RWPE1 (cell line): Measurements from ENCODE around the gene FRMD4A.

ENCODE experiments used
- CTCF ChIA-PET: fragments of 350-600 bp; sonication (Branson Sonifier 250); formaldehyde crosslinking; extraction: SDS; loops from one replicate; lab custom pipeline; 2021; lab: Yijun Ruan, JAX
- POLR2A ChIA-PET: fragments of 400-600 bp; formaldehyde crosslinking; extraction: SDS; loops from one replicate; lab custom pipeline; 2020; ENCODE audit warnings: antibody characterized with exemption; ENCODE audit not compliant: low non-redundant PET; lab: Yijun Ruan, JAX
- DNase-seq: peaks from one replicate; pipeline ENCODE4 v3.0.0; 2012; ENCODE audit warnings: low spot score
- H3K27ac ChIP-seq: fragments of 450-650 bp; 2 replicates; pipeline ENCODE4 v1.5.1; 2017
- TF ChIP-seq, protein P1 (sequence below): fragments of 450-650 bp; conservative IDR thresholded peaks from 2 replicates; pipeline ENCODE4 v1.5.1; 2017; ENCODE audit warnings: low read depth, mild to moderate bottlenecking

FRMD4A gene

DNA sequence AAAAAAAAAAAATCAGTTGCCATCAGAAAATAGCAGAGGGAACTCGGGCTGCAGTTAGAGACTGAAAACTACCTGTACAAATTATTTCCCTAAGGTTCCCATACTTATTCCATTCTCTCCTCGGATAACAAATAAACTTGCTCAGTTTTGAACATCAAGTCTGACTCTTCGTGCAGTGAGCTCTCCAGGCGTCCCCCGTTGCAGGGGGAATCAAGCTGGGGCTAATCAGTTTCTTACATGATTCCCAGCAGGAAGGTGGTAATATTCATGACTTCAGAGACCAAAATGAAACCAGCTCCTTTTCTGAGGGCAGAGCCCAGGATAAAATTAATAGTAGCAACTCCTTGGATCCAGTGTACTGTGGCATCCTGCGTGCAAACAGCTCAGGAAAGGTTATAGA, 135.3 kb downstream of the FRMD4A start:
- CTCF ChIA-PET: no interaction called here
- H3K27ac ChIP-seq: no peak overlapping the region
- DNase-seq: no peak
- POLR2A ChIA-PET: no interaction called here
- TF ChIP-seq, protein P1, sequence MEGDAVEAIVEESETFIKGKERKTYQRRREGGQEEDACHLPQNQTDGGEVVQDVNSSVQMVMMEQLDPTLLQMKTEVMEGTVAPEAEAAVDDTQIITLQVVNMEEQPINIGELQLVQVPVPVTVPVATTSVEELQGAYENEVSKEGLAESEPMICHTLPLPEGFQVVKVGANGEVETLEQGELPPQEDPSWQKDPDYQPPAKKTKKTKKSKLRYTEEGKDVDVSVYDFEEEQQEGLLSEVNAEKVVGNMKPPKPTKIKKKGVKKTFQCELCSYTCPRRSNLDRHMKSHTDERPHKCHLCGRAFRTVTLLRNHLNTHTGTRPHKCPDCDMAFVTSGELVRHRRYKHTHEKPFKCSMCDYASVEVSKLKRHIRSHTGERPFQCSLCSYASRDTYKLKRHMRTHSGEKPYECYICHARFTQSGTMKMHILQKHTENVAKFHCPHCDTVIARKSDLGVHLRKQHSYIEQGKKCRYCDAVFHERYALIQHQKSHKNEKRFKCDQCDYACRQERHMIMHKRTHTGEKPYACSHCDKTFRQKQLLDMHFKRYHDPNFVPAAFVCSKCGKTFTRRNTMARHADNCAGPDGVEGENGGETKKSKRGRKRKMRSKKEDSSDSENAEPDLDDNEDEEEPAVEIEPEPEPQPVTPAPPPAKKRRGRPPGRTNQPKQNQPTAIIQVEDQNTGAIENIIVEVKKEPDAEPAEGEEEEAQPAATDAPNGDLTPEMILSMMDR: no peak

DNA sequence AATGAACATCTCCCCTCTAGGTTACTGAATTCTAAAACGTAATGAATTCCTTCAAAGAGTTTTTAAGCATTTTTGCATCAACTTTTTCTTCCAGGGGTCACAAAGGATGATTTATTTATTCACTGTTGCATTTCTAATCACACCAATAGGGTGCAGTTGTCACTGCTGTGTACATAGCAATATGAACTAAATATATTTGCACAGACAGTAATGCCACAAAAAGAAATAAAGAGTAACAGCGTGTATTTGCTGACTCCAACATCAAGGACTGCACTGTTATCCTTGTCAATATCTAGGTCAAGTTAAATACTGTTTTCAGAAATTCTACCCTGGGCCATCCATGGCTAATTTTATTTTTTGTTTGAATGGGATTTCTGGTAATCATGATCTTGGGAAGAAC, 138.0 kb downstream of the FRMD4A start:
- ChIA-PET POLR2A (no interaction called here), CTCF (interaction anchor here (1.0 kb wide), 1 partner anchor 8 kb away, joined by 3 read pairs; no protein-coding TSS in a partner anchor)
- no peak for DNase-seq
- no peak overlapping the region for H3K27ac ChIP-seq
- TF ChIP-seq, protein P1: no peak

DNA sequence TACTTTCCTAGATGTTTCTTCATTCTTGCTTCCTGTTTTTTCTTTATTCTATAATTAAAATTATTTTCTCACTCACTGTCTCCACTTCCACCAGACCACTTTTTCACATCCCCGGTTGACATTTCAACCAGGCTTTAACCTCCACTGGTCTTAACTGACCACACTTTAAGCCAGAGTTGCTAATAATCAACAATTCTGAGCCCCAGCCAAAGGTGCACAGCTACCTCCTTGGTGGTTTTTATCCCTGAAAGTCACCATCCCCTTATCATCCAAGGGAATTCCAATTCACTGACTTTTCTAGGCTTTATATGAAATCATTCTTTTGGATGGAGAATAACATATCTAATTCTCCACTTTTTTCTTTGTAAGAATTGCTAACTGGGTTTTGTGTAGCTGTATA, 138.9 kb downstream of the FRMD4A start:
- H3K27ac ChIP-seq: no peak overlapping the region
- CTCF ChIA-PET: interaction anchor here (0.6 to 1.0 kb wide), 2 partner anchors 9 to 228 kb away, joined by 3 read pairs; no protein-coding TSS in a partner anchor

DNA sequence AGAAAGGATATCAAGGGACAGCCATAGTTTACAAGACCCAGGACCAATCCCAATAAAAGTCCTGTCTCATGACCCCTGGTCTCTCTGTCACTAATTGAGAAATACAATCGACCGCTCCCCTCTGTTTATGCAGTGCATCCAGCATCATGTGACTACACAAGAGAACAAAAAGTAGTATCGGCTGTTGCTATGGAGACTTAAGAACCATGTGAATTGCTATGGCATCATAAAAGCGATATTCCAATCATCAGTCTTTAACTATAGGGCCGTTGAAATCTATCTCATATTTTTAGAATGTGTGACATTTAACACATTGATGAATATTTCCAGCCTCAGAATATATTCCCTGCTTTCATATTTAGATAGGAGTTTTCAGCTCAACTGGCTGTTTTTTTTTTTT, 139.3 kb downstream of the FRMD4A start:
- POLR2A ChIA-PET: no interaction called here
- TF ChIP-seq, protein P1: no peak
- no peak overlapping the region for H3K27ac ChIP-seq
- no peak for DNase-seq
- CTCF ChIA-PET: no interaction called here

More for the DNA sequence above, 138.9 kb downstream of the FRMD4A start:
- POLR2A ChIA-PET: no interaction called here
- TF ChIP-seq, protein P1: no peak
- no peak for DNase-seq

DNA sequence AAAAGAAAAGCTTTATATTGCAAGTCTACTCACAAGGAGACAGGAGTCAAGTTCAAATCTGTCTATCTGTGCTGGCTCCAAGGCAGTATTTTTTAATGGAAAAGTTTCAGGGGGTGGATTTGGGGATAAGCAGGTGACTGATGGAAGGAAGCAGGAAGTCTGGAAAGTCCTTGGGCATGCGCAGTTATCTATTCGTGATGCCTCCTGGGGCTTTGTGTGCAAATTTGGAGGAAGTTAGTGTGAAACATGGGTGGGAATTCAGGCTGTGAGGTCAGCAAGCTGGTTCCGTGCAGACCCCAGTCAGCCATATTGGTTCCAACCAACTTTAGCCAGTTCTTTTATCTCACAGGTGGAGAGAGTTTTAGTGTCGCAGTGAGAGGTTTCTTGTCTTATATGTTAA, 140.0 kb downstream of the FRMD4A start:
- CTCF ChIA-PET: no interaction called here
- TF ChIP-seq, protein P1: no peak
- no peak for DNase-seq

DNA sequence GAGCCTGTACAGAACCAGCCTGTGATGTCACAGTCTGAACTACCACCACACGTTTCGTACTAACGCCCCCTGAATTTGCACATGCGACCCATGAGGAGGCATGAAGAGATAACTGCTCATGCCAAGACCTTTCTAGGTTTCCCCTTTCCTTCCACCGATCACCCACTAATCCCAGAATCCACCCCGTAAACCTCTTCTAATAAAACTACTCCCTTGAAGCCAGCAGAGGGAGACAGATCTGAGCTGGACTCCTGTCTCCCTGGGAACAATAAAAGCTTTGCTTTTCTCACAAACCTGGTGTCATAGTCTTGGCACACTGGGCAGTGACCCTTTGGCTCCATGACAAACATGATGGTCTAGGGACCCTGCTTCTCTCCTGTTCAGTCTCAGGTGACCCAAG, 144.5 kb downstream of the FRMD4A start:
- ChIA-PET POLR2A (no interaction called here), CTCF (interaction anchor here (0.6 to 1.9 kb wide), 5 partner anchors 11 to 448 kb away, joined by 3 to 17 read pairs (median 3); no protein-coding TSS in a partner anchor)
- DNase-seq: no peak

More for the DNA sequence above, 140.0 kb downstream of the FRMD4A start:
- POLR2A ChIA-PET: no interaction called here
- H3K27ac ChIP-seq: no peak overlapping the region

More for the DNA sequence above, 144.5 kb downstream of the FRMD4A start:
- TF ChIP-seq, protein P1: no peak
- H3K27ac ChIP-seq: no peak overlapping the region
